Raji (cell line): ENCODE results near the gene PTGFRN.

Source experiments
- POLR2A ChIP-seq: IDR thresholded peaks from 2 replicates; pipeline ENCODE4 v1.6.1; 2011; ENCODE audit warnings: low read depth, low read length, control low read depth; ENCODE audit not compliant: insufficient read depth

Gene PTGFRN

DNA sequence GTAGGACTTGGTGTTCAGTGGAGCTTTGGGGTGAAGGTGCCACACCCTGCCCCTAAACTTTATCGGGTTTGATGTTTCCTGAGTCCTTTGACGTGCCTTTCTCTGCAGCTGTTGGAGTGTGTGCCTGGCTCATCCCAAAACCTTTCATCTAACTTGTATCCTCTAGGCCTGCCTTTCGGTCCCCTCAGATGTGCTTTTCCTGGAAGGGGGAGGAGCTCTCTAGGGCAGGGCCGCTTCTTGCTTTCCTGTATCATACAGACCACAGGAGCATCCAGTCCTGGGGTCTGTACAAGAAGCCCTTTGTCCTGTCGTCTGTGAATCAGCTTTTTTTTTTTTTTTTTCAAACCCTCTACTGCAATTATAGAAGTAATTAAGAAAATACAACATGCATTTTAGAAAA is 35.7 kb downstream of the PTGFRN start:
- TF ChIP-seq POLR2A: no peak

DNA sequence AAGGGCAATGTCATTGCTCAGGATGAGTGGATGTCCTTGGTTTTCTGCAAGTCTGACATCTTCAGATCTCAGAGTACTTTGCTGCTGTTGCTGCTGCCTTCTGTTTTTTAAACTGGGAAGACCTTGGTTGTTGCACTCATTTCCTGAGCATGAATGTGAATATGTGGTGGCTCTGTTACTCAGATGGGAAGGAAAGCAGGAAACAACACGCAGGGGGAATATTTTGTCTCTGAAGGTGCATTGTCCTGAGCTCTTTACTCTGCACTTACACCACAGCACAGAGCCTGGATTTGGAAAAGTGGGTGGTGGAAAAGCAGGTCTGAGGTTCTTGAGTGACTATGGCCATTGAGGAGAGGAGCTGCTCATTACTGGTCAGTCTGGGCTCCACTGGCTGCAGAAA is 36.3 kb downstream of the PTGFRN start:
- TF ChIP-seq POLR2A: no peak

DNA sequence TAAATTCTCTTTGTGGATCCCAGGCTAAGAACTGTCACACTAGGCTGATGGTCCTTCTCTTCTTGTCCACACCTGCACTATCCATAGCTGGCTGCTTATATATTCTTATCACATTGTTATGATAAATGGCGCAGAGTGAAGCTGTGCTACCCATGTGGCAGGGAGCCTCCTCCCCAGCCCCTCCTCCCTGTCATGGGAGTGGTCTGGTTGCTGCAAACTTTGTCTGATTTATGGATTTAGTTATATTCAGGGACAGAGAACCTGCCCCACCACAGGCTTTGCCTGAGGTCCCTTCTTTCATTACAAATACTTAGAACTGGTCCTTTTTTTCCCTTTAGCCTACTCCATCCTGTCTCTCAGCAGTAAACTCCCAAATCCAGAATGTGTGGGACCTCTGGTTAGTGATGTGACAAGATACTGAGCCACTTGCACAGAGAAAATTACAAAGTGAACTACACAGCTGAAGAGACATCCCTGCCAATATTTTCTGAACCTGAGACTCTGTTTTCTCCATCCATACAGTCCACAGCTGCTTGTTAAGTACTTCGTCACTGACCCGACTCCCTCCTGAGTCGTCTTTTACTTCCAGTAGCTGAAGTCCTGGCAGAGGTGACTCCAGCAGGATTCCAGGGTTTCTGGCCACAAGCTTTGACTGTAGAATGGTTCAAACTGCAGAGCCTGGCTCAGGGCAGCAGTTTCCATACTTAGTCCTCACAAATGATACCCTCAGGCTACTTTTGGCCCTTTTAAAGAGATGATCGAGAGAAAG is 37.6 kb downstream of the PTGFRN start:
- TF ChIP-seq POLR2A: no peak

DNA sequence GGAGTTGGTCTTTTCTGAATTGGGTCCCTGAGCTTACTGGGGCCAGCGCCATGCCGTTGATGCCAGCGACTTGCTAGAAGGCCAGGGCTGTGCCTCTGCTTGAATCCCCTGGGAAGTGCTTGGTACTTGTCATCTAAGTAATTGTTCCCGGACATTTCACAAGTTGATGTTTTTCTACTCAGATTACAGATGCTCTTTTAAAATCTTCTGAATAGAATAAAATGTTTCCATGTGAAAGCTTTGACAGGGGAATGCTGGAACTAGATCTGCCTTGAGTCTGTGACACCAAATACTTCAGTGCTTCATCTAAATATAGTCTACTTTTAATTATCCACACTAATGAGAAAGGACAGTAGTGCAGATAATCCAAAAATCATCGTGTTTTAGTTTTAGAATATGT is 38.3 kb downstream of the PTGFRN start:
- no peak for TF ChIP-seq POLR2A

DNA sequence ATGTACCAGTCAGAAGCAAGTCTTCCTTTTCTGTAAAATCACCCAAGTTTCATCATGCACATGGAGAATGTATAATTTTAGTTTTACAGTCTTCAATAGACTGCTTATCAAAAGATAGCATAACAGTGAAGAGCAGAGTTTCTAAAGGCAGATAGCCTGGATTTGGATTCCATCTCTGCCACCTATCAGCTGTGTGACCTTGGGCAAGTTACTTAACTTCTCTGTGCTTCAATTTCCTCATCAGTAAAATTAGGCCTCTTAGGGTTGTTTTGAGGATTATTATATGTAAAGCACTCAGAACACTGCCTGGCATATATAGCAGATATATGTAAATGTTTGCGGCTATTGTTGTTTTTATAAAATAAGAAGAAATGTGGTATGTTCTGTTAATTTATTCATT is 38.9 kb downstream of the PTGFRN start:
- no peak for TF ChIP-seq POLR2A

DNA sequence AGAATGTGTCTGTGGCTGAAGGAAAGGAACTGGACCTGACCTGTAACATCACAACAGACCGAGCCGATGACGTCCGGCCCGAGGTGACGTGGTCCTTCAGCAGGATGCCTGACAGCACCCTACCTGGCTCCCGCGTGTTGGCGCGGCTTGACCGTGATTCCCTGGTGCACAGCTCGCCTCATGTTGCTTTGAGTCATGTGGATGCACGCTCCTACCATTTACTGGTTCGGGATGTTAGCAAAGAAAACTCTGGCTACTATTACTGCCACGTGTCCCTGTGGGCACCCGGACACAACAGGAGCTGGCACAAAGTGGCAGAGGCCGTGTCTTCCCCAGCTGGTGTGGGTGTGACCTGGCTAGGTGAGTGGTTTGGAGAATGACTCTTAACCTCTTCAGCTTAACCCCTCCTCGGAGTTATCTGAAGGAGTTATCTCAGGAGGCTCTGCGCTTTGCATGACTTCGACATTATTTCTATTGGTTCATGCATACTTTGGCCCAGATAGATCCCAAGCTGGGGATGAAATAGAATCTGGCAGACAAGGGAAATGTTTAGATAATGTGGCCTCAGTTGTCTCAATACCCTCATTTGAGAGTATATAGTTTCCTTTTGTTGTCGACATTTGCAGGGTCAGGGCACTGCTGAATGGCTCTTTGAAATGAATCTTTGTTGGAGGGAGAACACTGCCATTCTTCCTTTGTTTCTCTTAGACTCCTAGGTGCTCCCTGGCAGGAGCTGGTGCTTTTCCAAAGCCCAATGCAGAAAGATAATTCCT is 39.7 kb downstream of the PTGFRN start:
- TF ChIP-seq POLR2A: no peak

GRCh38 chr1:116950517-116951199 is 40.9 kb downstream of the PTGFRN start:
- TF ChIP-seq POLR2A: no peak

- no peak for TF ChIP-seq POLR2A
Observed at GRCh38 chr1:116951200-116951935, 41.7 kb downstream of the PTGFRN start.

- no peak for TF ChIP-seq POLR2A
Observed at GRCh38 chr1:116952738-116953275, 43.1 kb downstream of the PTGFRN start.

DNA sequence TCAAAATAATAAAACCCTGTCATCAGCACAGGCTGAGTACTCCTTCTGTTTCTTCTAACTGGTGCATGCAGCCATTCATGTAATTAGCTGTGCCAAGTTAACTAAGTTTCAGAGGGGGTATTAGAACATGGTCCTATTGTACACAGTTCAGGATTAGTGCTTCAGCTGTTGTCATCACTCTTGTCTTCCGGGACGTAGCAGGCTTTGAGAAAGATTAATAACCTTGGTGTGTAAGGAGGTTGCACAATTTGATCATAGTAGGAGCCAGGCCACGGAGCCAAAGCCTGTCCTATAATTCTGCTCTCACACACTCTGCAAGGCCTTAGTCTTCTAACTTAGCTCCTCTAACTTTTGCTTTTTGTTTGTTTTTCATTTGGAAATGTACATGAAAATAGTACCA is 44.7 kb downstream of the PTGFRN start:
- TF ChIP-seq POLR2A: no peak

GRCh38 chr1:116956378-116956777 is 46.7 kb downstream of the PTGFRN start:
- no peak for TF ChIP-seq POLR2A

GRCh38 chr1:116957646-116958045 is 47.9 kb downstream of the PTGFRN start:
- no peak for TF ChIP-seq POLR2A

DNA sequence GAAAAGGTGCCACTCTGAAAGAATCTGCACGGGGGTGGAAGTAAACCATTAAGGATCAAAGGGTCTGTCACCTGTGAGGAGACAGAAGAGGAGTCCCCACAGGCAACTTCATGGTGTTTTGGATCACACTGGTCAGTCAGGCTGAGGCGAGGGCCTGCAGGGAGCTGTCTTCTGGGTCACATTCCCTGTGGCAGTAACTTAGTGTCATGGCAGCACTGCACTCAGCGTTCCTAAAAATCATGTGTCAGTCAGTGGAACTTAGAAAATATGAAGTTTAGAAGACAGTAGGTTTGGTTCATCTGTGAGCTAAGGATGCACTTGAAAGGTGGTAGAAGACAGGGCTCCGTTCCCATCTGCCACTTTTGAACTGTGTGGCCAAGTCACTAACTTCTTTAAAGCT is 48.4 kb downstream of the PTGFRN start:
- TF ChIP-seq POLR2A: no peak

- TF ChIP-seq POLR2A: no peak
Observed at GRCh38 chr1:116958977-116959376, 49.3 kb downstream of the PTGFRN start.

DNA sequence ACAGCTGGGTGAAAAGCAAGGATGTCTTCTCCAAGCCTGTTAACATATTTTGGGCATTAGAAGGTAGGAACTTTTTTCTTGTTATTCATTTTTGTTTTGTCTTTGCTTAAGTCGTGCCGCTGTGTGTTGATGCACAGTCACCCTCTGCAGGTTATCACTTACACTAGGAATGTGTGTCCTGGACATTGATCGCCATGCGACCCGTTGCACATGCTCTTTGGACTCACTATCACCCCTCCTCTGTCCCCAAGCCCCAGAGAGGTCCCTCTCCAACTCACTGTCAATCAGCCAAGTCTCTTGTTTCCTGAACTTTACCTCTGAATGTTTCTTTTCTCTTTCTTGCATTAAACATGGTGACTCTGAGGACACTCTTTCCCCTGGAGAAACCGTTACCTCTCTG is 51.9 kb downstream of the PTGFRN start:
- no peak for TF ChIP-seq POLR2A
